ENCODE data around the gene PTPRS.

DNA sequence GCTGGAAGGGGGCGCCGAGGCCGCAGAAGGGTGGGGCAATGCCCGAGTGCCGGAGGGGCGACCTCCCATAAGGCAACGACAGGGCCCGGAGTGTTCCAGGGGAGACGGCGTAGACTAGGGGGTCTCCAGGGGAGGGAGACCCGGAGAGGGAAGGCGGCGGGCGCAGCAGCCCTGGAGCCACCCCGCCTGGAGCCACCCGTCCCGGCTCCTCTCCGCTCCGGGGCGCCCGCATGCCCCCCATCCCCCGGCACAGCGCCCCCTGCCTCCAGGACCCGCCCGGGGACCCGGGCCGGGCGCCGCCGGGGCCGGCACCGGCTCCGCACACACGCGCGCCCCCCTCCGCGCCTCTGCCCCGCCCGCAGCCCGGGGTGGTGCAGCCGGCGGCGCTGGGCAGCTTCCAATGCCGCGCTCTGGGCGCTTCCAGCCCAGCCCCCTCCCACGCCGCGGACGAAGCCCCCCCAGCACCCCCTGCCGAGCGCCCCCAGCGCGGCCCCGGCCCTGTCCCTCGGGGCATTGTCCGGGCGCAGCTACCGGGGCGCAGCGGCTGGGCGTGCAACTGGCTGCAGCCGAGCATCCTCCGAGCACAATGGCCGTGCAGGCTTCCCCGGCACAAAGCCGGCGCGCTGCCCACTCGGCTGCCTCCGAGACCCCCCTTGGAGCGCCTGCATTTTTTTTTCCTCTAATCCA lies 519 bp downstream of the PTPRS start:
- TF ChIP-seq CTCF (IDR thresholded peaks at IDR 0.05) (peak; percentile 42), EZH2 (IDR thresholded peaks at IDR 0.05) (no peak)

Data from neural progenitor cell (in vitro differentiated cells).